RWPE2 (cell line): Measurements from ENCODE around the gene BAIAP2L1.

Source experiments
- ATAC-seq: fragments of 200-7000 bp; cut with Tn5 transposase; 3 replicates; pipeline ENCODE4 v1.9.1; 2021; ENCODE audit warnings: low read depth
- DNase-seq: peaks from one replicate; pipeline ENCODE4 v3.0.0-alpha.2; 2020; ENCODE audit warnings: low spot score
- H3K27ac ChIP-seq: fragments of 450-650 bp; 2 replicates; pipeline ENCODE4 v1.5.1; 2017; ENCODE audit warnings: mild to moderate bottlenecking; ENCODE audit not compliant: poor library complexity, severe bottlenecking
- H3K27me3 ChIP-seq: fragments of 250-450 bp; sonication (Bioruptor Pico); 2 replicates; pipeline ENCODE4 v1.5.1; 2021; ENCODE audit warnings: mild to moderate bottlenecking, moderate library complexity; ENCODE audit not compliant: insufficient read depth, poor library complexity, severe bottlenecking
- H3K36me3 ChIP-seq: fragments of 250-450 bp; sonication (Bioruptor Pico); 2 replicates; pipeline ENCODE4 v1.5.1; 2020; ENCODE audit warnings: low read depth, mild to moderate bottlenecking, moderate library complexity
- H3K4me1 ChIP-seq: fragments of 250-450 bp; sonication (Bioruptor Pico); 2 replicates; pipeline ENCODE4 v1.5.1; 2021; ENCODE audit warnings: mild to moderate bottlenecking, moderate library complexity; ENCODE audit not compliant: insufficient read depth, poor library complexity, severe bottlenecking
- H3K4me3 ChIP-seq: fragments of 250-450 bp; sonication (Bioruptor Pico); 2 replicates; pipeline ENCODE4 v1.5.1; 2021; ENCODE audit warnings: mild to moderate bottlenecking, moderate library complexity; ENCODE audit not compliant: severe bottlenecking
- H3K9me3 ChIP-seq: fragments of 250-450 bp; sonication (Bioruptor Pico); 2 replicates; pipeline ENCODE4 v1.5.1; 2021; ENCODE audit warnings: mild to moderate bottlenecking, moderate library complexity; ENCODE audit not compliant: severe bottlenecking
- TF ChIP-seq, protein P1 (sequence below): fragments of 450-650 bp; IDR thresholded peaks from one replicate; pipeline ENCODE4 v1.5.1; 2017; ENCODE audit warnings: mild to moderate bottlenecking, moderate library complexity; ENCODE audit not compliant: poor library complexity, severe bottlenecking

Gene BAIAP2L1

GRCh38 chr7:98354511-98355249 is 46.2 kb downstream of the BAIAP2L1 start:
- Histone ChIP-seq H3K27ac (peak overlapping the region; percentile 97), H3K4me3 (no peak overlapping the region), H3K4me1 (peaks cover 52% of the 10 kb centered on the region), H3K27me3 (no peaks in the 10 kb centered on the region), H3K36me3 (peaks cover 27% of the 10 kb centered on the region), H3K9me3 (no peaks in the 10 kb centered on the region)
- TF ChIP-seq, protein P1, sequence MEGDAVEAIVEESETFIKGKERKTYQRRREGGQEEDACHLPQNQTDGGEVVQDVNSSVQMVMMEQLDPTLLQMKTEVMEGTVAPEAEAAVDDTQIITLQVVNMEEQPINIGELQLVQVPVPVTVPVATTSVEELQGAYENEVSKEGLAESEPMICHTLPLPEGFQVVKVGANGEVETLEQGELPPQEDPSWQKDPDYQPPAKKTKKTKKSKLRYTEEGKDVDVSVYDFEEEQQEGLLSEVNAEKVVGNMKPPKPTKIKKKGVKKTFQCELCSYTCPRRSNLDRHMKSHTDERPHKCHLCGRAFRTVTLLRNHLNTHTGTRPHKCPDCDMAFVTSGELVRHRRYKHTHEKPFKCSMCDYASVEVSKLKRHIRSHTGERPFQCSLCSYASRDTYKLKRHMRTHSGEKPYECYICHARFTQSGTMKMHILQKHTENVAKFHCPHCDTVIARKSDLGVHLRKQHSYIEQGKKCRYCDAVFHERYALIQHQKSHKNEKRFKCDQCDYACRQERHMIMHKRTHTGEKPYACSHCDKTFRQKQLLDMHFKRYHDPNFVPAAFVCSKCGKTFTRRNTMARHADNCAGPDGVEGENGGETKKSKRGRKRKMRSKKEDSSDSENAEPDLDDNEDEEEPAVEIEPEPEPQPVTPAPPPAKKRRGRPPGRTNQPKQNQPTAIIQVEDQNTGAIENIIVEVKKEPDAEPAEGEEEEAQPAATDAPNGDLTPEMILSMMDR = no peak
- ATAC-seq (peak; percentile 89), DNase-seq (peak; percentile 92)

DNA sequence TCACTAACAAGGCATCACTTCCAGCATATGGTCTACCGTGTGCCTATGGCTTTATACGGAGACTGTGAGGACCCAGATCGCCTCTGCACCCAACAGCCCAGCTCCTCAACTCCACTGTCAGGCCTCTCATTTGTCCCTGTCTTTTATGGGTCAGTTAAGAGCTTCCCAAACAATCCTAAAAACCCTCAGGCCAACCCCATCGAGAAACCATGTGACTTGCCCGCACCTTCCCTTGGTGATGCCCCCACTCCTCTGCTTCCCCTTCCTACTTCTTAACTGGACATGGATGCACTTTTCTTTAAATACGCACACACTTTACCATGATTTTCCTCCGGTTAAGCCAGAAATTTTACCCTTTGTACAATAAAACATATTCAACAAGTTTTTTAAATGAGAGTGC is 46.8 kb downstream of the BAIAP2L1 start:
- peak overlapping the region; percentile 97 for H3K27ac ChIP-seq
- no peak for DNase-seq
- no peak overlapping the region for H3K4me3 ChIP-seq
- H3K36me3 ChIP-seq = peaks cover 27% of the 10 kb centered on the region
- H3K9me3 ChIP-seq = no peaks in the 10 kb centered on the region
- TF ChIP-seq, protein P1 = no peak
- peaks cover 52% of the 10 kb centered on the region for H3K4me1 ChIP-seq
- H3K27me3 ChIP-seq = no peaks in the 10 kb centered on the region
- no peak for ATAC-seq

DNA sequence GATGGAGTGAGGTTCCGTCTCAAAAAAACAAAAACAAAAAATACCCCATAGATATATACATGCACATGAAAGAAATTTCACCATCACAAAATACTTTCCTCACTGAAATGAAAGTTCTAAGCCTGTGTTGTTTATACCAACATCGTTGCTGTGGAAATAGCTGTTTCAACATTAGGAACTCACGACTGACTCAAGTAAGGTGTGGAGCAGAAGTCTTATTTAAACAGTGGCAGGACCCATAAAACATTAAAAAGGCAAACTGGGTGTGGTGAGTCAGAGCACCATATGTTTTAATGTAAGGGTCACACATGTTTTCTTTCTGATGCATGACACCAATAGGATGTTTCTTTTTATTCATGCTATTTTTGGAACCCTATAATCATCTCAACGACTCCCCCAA is 48.3 kb downstream of the BAIAP2L1 start:
- no peak overlapping the region for H3K4me3 ChIP-seq
- ATAC-seq (peak; percentile 75), DNase-seq (no peak)
- TF ChIP-seq, protein P1 = no peak
- H3K27me3 ChIP-seq = no peaks in the 10 kb centered on the region
- peaks cover 25% of the 10 kb centered on the region for H3K36me3 ChIP-seq
- H3K4me1 ChIP-seq = peaks cover 46% of the 10 kb centered on the region
- peak overlapping the region; percentile 97 for H3K27ac ChIP-seq
- H3K9me3 ChIP-seq = no peaks in the 10 kb centered on the region

- Histone ChIP-seq H3K27ac (no peak overlapping the region), H3K27me3 (no peaks in the 10 kb centered on the region), H3K9me3 (no peaks in the 10 kb centered on the region), H3K4me3 (no peak overlapping the region), H3K4me1 (peaks cover 40% of the 10 kb centered on the region), H3K36me3 (peaks cover 33% of the 10 kb centered on the region)
- ATAC-seq (no peak), DNase-seq (no peak)
- TF ChIP-seq, protein P1 = no peak
Observed at GRCh38 chr7:98351136-98351535, 49.8 kb downstream of the BAIAP2L1 start.
